OCI-LY3 (cell line): Measurements from ENCODE around the gene BRS3.

Source experiments
- H2AFZ ChIP-seq: fragments of 200-600, 300-600 bp; shearing (Covaris generic); 2 replicates; pipeline ENCODE4 v1.6.0; 2014; ENCODE audit warnings: antibody characterized with exemption, low read depth, low read length
- H3K27ac ChIP-seq: fragments of 200-600, 300-600 bp; sonication (generic); 2 replicates; pipeline ENCODE4 v1.5.1; 2014; ENCODE audit warnings: mild to moderate bottlenecking, low read length, moderate library complexity, mixed read lengths
- H3K27me3 ChIP-seq: fragments of 200-600, 300-600 bp; sonication (generic); 2 replicates; pipeline ENCODE4 v1.6.1; 2014; ENCODE audit warnings: low read depth, low read length, mixed read lengths
- H3K36me3 ChIP-seq: fragments of 200-600, 300-600 bp; sonication (generic); replicated peaks from 2 replicates; pipeline ENCODE3; 2014; ENCODE audit warnings: low read depth, low read length, mixed read lengths
- H3K4me1 ChIP-seq: fragments of 300-600, 200-600 bp; sonication (generic); 2 replicates; pipeline ENCODE4 v1.6.1; 2014; ENCODE audit warnings: low read length, mixed read lengths
- H3K4me2 ChIP-seq: fragments of 200-600, 300-600 bp; sonication (generic); 2 replicates; pipeline ENCODE4 v1.6.1; 2014; ENCODE audit warnings: low read length, mixed read lengths
- H3K4me3 ChIP-seq: fragments of 300-600, 200-600 bp; sonication (generic); 2 replicates; pipeline ENCODE4 v1.5.1; 2014; ENCODE audit warnings: antibody characterized with exemption, mild to moderate bottlenecking, low read length, moderate library complexity
- H3K79me2 ChIP-seq: fragments of 300-600, 200-600 bp; shearing (Covaris generic); 2 replicates; pipeline ENCODE4 v1.6.1; 2014; ENCODE audit warnings: mild to moderate bottlenecking, low read length, mixed read lengths
- H3K9ac ChIP-seq: fragments of 300-600, 200-600 bp; shearing (Covaris generic); 2 replicates; pipeline ENCODE4 v1.6.0; 2014; ENCODE audit warnings: mild to moderate bottlenecking, low read length, moderate library complexity
- H3K9me3 ChIP-seq: fragments of 200-600, 300-600 bp; shearing (Covaris generic); 2 replicates; pipeline ENCODE4 v1.6.1; 2014; ENCODE audit warnings: low read length, mixed read lengths; ENCODE audit not compliant: insufficient read depth
- H4K20me1 ChIP-seq: fragments of 200-600, 300-600 bp; sonication (generic); 2 replicates; pipeline ENCODE4 v1.6.1; 2016; ENCODE audit warnings: low read length, mixed read lengths; ENCODE audit not compliant: insufficient read depth
- CTCF ChIP-seq: fragments of 200-600, 300-600 bp; sonication (generic); IDR thresholded peaks from 2 replicates; pipeline ENCODE4 v1.5.1; 2014; ENCODE audit warnings: antibody characterized with exemption, low read length, low read depth
- EZH2phosphoT487 ChIP-seq: fragments of 200-600 bp; shearing (Covaris generic); IDR thresholded peaks from 2 replicates; pipeline ENCODE4 v1.6.1; 2018; ENCODE audit warnings: antibody characterized with exemption, mixed run types, low read depth

Gene BRS3

GRCh38 chrX:136453771-136454170 lies 34.0 kb upstream of the BRS3 start:
- Histone ChIP-seq H3K4me3 (no peak overlapping the region), H3K4me2 (no peak overlapping the region), H3K27ac (no peak overlapping the region), H3K36me3 (no peaks in the 10 kb centered on the region), H4K20me1 (no peaks in the 10 kb centered on the region), H3K9ac (no peak overlapping the region), H3K4me1 (no peaks in the 10 kb centered on the region), H3K79me2 (no peaks in the 10 kb centered on the region), H2AFZ (no peak overlapping the region), H3K9me3 (no peaks in the 10 kb centered on the region), H3K27me3 (no peaks in the 10 kb centered on the region)
- no peak for TF ChIP-seq EZH2phosphoT487
- no peak for TF ChIP-seq CTCF

DNA sequence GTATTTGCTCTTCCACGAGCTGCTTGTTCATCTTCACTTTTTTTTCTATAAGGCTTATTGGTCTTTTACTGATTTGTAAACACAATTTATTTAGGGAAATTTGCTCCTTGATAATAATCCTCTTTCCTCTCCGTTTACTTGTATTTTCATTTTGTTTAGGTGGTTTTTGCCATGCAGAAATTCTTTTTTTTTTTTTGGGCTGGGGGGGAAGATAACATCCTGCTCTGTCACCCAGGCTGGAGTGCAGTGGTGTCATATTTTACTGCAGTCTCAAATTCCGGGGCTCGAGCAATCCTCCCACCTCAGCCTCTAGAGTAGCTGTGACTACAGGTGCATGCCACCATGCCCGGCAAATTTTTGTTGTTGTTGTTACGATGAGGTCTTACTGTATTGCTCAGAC lies 31.6 kb upstream of the BRS3 start:
- Histone ChIP-seq H3K36me3 (no peaks in the 10 kb centered on the region), H2AFZ (no peak overlapping the region), H3K9ac (no peak overlapping the region), H3K4me3 (no peak overlapping the region), H3K9me3 (no peaks in the 10 kb centered on the region), H3K4me1 (no peaks in the 10 kb centered on the region), H3K4me2 (no peak overlapping the region), H4K20me1 (no peaks in the 10 kb centered on the region), H3K27me3 (no peaks in the 10 kb centered on the region), H3K27ac (no peak overlapping the region), H3K79me2 (no peaks in the 10 kb centered on the region)
- no peak for TF ChIP-seq EZH2phosphoT487
- TF ChIP-seq CTCF: no peak

- Histone ChIP-seq H3K4me2 (no peak overlapping the region), H3K79me2 (no peaks in the 10 kb centered on the region), H2AFZ (no peak overlapping the region), H3K4me3 (no peak overlapping the region), H3K36me3 (no peaks in the 10 kb centered on the region), H3K9me3 (no peaks in the 10 kb centered on the region), H3K27ac (no peak overlapping the region), H3K4me1 (no peaks in the 10 kb centered on the region), H3K9ac (no peak overlapping the region), H3K27me3 (no peaks in the 10 kb centered on the region), H4K20me1 (no peaks in the 10 kb centered on the region)
- TF ChIP-seq EZH2phosphoT487 (no peak), CTCF (no peak)
These were observed 30.3 kb upstream of the BRS3 start for GRCh38 chrX:136457303-136457917.

DNA sequence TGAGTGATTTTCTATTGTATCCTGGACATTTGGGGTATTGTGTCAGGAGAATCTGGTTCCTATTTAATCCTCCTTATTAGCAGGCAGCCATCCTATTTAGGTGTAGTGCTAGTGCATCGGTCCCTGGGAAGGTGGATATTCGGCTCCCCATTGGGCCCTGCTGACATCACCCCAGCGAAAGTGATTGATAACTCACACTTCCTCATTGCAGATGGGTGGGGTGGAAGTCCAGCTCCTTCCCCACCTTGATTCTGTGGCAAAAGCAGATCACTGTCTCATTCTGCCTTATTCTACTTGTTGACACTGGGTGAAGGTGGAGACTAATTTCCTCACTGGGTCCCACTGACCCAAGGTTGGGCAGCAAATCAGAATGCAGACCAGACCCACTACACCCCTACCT lies 23.2 kb upstream of the BRS3 start:
- H3K9ac ChIP-seq: no peak overlapping the region
- H3K27ac ChIP-seq: no peak overlapping the region
- H3K79me2 ChIP-seq: no peaks in the 10 kb centered on the region
- no peaks in the 10 kb centered on the region for H3K9me3 ChIP-seq
- H2AFZ ChIP-seq: no peak overlapping the region
- no peak overlapping the region for H3K4me3 ChIP-seq
- H3K4me2 ChIP-seq: no peak overlapping the region
- no peaks in the 10 kb centered on the region for H3K27me3 ChIP-seq
- TF ChIP-seq EZH2phosphoT487 (no peak), CTCF (no peak)
- peaks cover 19% of the 10 kb centered on the region for H3K4me1 ChIP-seq
- H3K36me3 ChIP-seq: no peaks in the 10 kb centered on the region
- H4K20me1 ChIP-seq: no peaks in the 10 kb centered on the region
